HepG2 (cell line): ENCODE data around the gene MAN1B1.

Experiments used
- ATAD3A ChIP-seq: sonication (generic); formaldehyde crosslinking; IDR thresholded peaks from 2 replicates; pipeline ENCODE4 v1.4.0; 2020; ENCODE audit warnings: missing genetic modification reagents
- CTCF ChIP-seq: sonication (generic); formaldehyde crosslinking; IDR thresholded peaks from 2 replicates; pipeline ENCODE4 v1.5.0; 2020; ENCODE audit warnings: mild to moderate bottlenecking, missing genetic modification reagents, moderate library complexity
- EP300 ChIP-seq, 3 experiments: sonication (generic) in 1 of 3; formaldehyde crosslinking in 1 of 3; IDR thresholded peaks; 2 replicates each; pipeline versions ENCODE4 v1.5.1 to v1.6.1; 2011 to 2020; ENCODE audit warnings: low read depth in 2 of 3, low read length in 2 of 3, borderline replicate concordance in 1 of 3, improper control_type of control experiment in 1 of 3, mild to moderate bottlenecking in 1 of 3, missing genetic modification reagents in 1 of 3, moderate library complexity in 1 of 3
- FOXM1 ChIP-seq: sonication (generic); formaldehyde crosslinking; IDR thresholded peaks from 2 replicates; pipeline ENCODE4 v1.5.0; 2020; ENCODE audit warnings: missing genetic modification reagents
- MEIS1 ChIP-seq: sonication (generic); formaldehyde crosslinking; IDR thresholded peaks from 2 replicates; pipeline ENCODE4 v1.9.0; 2021; ENCODE audit warnings: mild to moderate bottlenecking, missing genetic modification reagents, moderate library complexity, borderline replicate concordance
- SAFB2 ChIP-seq: sonication (generic); formaldehyde crosslinking; IDR thresholded peaks from 2 replicates; pipeline ENCODE4 v1.5.1; 2020; ENCODE audit warnings: missing genetic modification reagents, low read depth, mild to moderate bottlenecking, borderline replicate concordance
- TBX2 ChIP-seq: sonication (generic); formaldehyde crosslinking; IDR thresholded peaks from 2 replicates; pipeline ENCODE4 v1.5.0; 2020; ENCODE audit warnings: missing genetic modification reagents, mild to moderate bottlenecking, borderline replicate concordance
- ZNF570 ChIP-seq: sonication (generic); formaldehyde crosslinking; IDR thresholded peaks from 2 replicates; pipeline ENCODE4 v1.4.0; 2020; ENCODE audit warnings: mild to moderate bottlenecking, missing genetic modification reagents, borderline replicate concordance

DNA sequence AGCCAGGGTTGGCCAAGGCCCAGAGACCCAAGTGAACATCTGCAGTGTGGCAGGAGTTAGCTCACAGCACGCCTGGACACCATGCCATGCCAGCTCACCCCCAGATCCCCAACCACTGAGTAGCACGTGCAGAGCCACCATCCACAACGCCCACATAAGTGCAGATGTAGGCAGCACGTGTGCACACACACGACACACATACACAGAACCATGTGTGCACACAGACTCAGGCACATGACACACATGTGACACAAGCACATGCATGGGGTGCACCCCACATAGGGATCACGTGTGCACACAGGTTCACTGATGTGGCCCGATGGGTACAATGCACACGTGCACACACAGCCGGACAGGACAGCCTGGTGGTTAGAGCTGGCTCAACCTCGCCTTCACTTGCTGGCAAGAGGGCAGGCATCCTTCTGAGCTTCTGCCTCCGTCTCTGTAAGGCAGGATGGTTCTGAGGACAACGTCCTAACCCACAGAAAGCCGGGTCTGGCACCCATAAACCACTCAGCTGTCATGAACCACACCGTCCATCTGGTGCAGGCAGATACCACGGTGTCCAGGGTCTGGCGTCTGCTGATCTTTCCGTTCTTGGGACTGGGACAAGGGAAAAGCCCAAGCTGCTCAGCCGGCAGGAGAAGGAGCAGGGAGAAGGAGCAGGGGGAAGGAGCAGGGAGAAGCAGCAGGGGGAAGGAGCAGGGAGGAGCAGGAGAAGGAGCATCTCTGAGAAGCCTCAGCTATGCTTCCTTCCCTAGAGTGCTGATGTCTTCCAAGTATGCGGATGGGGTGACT is 71.0 kb downstream of the MAN1B1 start:
- no peak for TF ChIP-seq ATAD3A (CRISPR knock-in tag)
- TF ChIP-seq SAFB2 (CRISPR knock-in tag): no peak
- no peak for TF ChIP-seq FOXM1
- TF ChIP-seq TBX2 (CRISPR knock-in tag): no peak
- no peak for TF ChIP-seq MEIS1
- no peak for TF ChIP-seq EP300 (IDR thresholded peaks at IDR 0.05; ENCODE audit: low read depth in 2 of 2, low read length in 2 of 2)
- no peak for TF ChIP-seq EP300 (CRISPR knock-in tag; IDR thresholded peaks at IDR 0.05; ENCODE audit: borderline replicate concordance)
- no peak for TF ChIP-seq CTCF (CRISPR knock-in tag)
- no peak for TF ChIP-seq ZNF570 (CRISPR knock-in tag)
